Smooth muscle cell (in vitro differentiated cells): Measurements from ENCODE around the gene ARHGAP22. TPM values are rescaled to one million over a fixed set of nuclear protein-coding genes. Genes with fewer than 3 reads are reported as not detected.
"Not testable (repeated sequence)": the region's sequence is repeated elsewhere in the genome, so short reads cannot be mapped to it uniquely, and the experiment has no call there.

Experiments used
- DNase-seq: peaks from one replicate; lab custom pipeline; 2025; ENCODE audit not compliant: unreplicated experiment; lab: John Stamatoyannopoulos, UW
- H2AFZ ChIP-seq: fragments of 200-600 bp; sonication (generic); 2 replicates; pipeline ENCODE4 v1.6.0; 2016; ENCODE audit warnings: antibody characterized with exemption, low read depth, mild to moderate bottlenecking
- H3F3A ChIP-seq: fragments of 200-600 bp; sonication (generic); 2 replicates; pipeline ENCODE4 v1.6.0; 2017; ENCODE audit warnings: antibody characterized with exemption, low read depth
- H3K27ac ChIP-seq: fragments of 200-600 bp; sonication (generic); 2 replicates; pipeline ENCODE4 v1.5.1; 2016; ENCODE audit warnings: low read depth, mild to moderate bottlenecking
- H3K27me3 ChIP-seq: fragments of 200-600 bp; sonication (generic); 2 replicates; pipeline ENCODE4 v1.6.1; 2016; ENCODE audit warnings: low read depth, mild to moderate bottlenecking
- H3K36me3 ChIP-seq: fragments of 200-600 bp; sonication (generic); 2 replicates; pipeline ENCODE4 v1.5.1; 2016; ENCODE audit warnings: low read depth
- H3K4me1 ChIP-seq: fragments of 200-600 bp; sonication (generic); 2 replicates; pipeline ENCODE4 v1.5.1; 2016; ENCODE audit warnings: low read depth
- H3K4me2 ChIP-seq: fragments of 200-600 bp; sonication (generic); 2 replicates; pipeline ENCODE4 v1.6.0; 2016; ENCODE audit warnings: mild to moderate bottlenecking
- H3K4me3 ChIP-seq: fragments of 200-600 bp; sonication (generic); 2 replicates; pipeline ENCODE4 v1.5.1; 2016; ENCODE audit warnings: mild to moderate bottlenecking
- H3K79me2 ChIP-seq: fragments of 200-600 bp; sonication (generic); 2 replicates; pipeline ENCODE4 v1.6.0; 2016; ENCODE audit warnings: low read depth, mild to moderate bottlenecking
- H3K9ac ChIP-seq: fragments of 200-600 bp; sonication (generic); 2 replicates; pipeline ENCODE4 v1.6.0; 2016; ENCODE audit warnings: low read depth
- H3K9me3 ChIP-seq: fragments of 200-600 bp; sonication (generic); replicated peaks from 2 replicates; pipeline ENCODE4 v1.5.1; 2016; ENCODE audit warnings: low read depth
- H4K20me1 ChIP-seq: fragments of 200-600 bp; sonication (generic); 2 replicates; pipeline ENCODE4 v1.6.0; 2016; ENCODE audit warnings: low read depth
- WGBS: methylation state at CpG from one replicate; pipeline ENCODE4 v1.1.7; 2016; ENCODE audit warnings: low lambda C conversion rate; 5-methylcytosine and 5-hydroxymethylcytosine counted together
- polyA plus RNA-seq: library from polyadenylated mRNA; unstranded; fragments of >200 nt; fragmentation: Nextera tagmentation; extraction: Ambion mirVana; gene quantifications from 2 replicates; pipeline ENCODE4 v1.2.1, GENCODE V29; 2016
- total RNA-seq: library from RNA; depleted of rRNA; stranded (reverse); fragments of >200 nt; gene quantifications from 2 replicates; pipeline ENCODE4 v1.2.3, GENCODE V29; 2014
- TF ChIP-seq, protein P1 (sequence below): fragments of 200-600 bp; sonication (generic); IDR thresholded peaks from 2 replicates; pipeline ENCODE4 v1.5.1; 2017; ENCODE audit warnings: borderline replicate concordance, mild to moderate bottlenecking, antibody characterized with exemption; ENCODE audit not compliant: insufficient read depth, poor library complexity, severe bottlenecking

The ARHGAP22 gene
- total and polyA plus RNA-seq, 2 experiments from 2014 or later: 1.8 to 8.8 TPM

GRCh38 chr10:48429309-48429708 lies 175.6 kb downstream of the ARHGAP22 start:
- H3K9me3 ChIP-seq: no peaks in the 10 kb centered on the region
- peaks cover 2% of the 10 kb centered on the region for H4K20me1 ChIP-seq
- DNase-seq: no peak
- H3K79me2 ChIP-seq: no peaks in the 10 kb centered on the region
- no peaks in the 10 kb centered on the region for H3K27me3 ChIP-seq
- no peak overlapping the region for H2AFZ ChIP-seq
- no peaks in the 10 kb centered on the region for H3K36me3 ChIP-seq
- no peak overlapping the region for H3K9ac ChIP-seq
- WGBS: 81% methylated on average over 1 of the region's 1 CpG
- no peak overlapping the region for H3K4me3 ChIP-seq
- TF ChIP-seq, protein P1, sequence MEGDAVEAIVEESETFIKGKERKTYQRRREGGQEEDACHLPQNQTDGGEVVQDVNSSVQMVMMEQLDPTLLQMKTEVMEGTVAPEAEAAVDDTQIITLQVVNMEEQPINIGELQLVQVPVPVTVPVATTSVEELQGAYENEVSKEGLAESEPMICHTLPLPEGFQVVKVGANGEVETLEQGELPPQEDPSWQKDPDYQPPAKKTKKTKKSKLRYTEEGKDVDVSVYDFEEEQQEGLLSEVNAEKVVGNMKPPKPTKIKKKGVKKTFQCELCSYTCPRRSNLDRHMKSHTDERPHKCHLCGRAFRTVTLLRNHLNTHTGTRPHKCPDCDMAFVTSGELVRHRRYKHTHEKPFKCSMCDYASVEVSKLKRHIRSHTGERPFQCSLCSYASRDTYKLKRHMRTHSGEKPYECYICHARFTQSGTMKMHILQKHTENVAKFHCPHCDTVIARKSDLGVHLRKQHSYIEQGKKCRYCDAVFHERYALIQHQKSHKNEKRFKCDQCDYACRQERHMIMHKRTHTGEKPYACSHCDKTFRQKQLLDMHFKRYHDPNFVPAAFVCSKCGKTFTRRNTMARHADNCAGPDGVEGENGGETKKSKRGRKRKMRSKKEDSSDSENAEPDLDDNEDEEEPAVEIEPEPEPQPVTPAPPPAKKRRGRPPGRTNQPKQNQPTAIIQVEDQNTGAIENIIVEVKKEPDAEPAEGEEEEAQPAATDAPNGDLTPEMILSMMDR: no peak
- no peaks in the 10 kb centered on the region for H3F3A ChIP-seq
- no peaks in the 10 kb centered on the region for H3K4me1 ChIP-seq
- no peak overlapping the region for H3K4me2 ChIP-seq
- H3K27ac ChIP-seq: no peak overlapping the region

DNA sequence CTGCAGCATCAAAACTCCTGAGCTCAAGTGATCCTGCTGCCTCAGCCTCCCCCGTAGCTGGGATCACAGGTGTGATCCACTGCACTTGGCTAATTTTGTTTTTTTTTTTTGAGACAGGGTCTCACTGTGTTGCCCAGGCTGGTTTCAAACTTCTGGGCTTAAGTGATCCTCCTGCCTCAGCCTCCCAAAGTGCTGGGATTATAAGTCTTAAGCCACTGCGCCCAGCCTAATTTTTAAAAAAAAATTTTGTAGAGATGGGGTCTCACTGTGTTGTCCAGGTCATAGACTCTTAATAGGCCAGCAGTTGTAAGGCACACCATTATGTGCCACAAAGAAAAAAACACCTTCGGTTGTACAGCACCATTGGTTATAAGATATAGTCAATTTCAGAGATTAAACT lies 176.0 kb downstream of the ARHGAP22 start:
- Histone ChIP-seq H3K27me3 (no peaks in the 10 kb centered on the region), H3K27ac (no peak overlapping the region), H3K4me3 (no peak overlapping the region), H3K4me2 (no peak overlapping the region), H3K4me1 (no peaks in the 10 kb centered on the region), H3F3A (no peaks in the 10 kb centered on the region), H3K9me3 (no peaks in the 10 kb centered on the region), H3K79me2 (no peaks in the 10 kb centered on the region), H3K9ac (no peak overlapping the region), H3K36me3 (no peaks in the 10 kb centered on the region), H2AFZ (no peak overlapping the region), H4K20me1 (peaks cover 6% of the 10 kb centered on the region)
- no peak for DNase-seq
- 95% methylated on average over 3 of the region's 3 CpGs for WGBS
- TF ChIP-seq, protein P1: no peak

- no peak for DNase-seq
- H3K4me3 ChIP-seq: no peak overlapping the region
- no peaks in the 10 kb centered on the region for H3K36me3 ChIP-seq
- TF ChIP-seq, protein P1: no peak
- 83% methylated on average over 4 of the region's 4 CpGs for WGBS
- H3K4me2 ChIP-seq: no peak overlapping the region
- no peak overlapping the region for H3K27ac ChIP-seq
- no peaks in the 10 kb centered on the region for H3K4me1 ChIP-seq
- H3F3A ChIP-seq: no peaks in the 10 kb centered on the region
- no peaks in the 10 kb centered on the region for H3K9me3 ChIP-seq
- no peaks in the 10 kb centered on the region for H3K27me3 ChIP-seq
- H3K79me2 ChIP-seq: no peaks in the 10 kb centered on the region
- H4K20me1 ChIP-seq: peaks cover 7% of the 10 kb centered on the region
- H2AFZ ChIP-seq: no peak overlapping the region
- H3K9ac ChIP-seq: no peak overlapping the region
These were observed 181.0 kb downstream of the ARHGAP22 start for GRCh38 chr10:48423884-48424283.

- H3K27ac ChIP-seq, H3K4me3 ChIP-seq, H3K4me1 ChIP-seq, H3K9ac ChIP-seq, DNase-seq, H3F3A ChIP-seq, H3K79me2 ChIP-seq, H2AFZ ChIP-seq, H3K27me3 ChIP-seq, H3K9me3 ChIP-seq, H3K36me3 ChIP-seq, H3K4me2 ChIP-seq: not testable (repeated sequence)
- peaks cover 12% of the 10 kb centered on the region for H4K20me1 ChIP-seq
- 100% methylated on average over 2 of the region's 2 CpGs for WGBS
These were observed 183.0 kb downstream of the ARHGAP22 start for GRCh38 chr10:48421862-48422261.
